Stomach smooth muscle (tissue), 2 donors: Measurements from ENCODE around the gene HMGB1.

Source experiments
- H3K27ac ChIP-seq: one replicate; pipeline ENCODE4 v1.7.0; 2013; ENCODE audit warnings: mild to moderate bottlenecking, low read length, inconsistent platforms
- H3K27me3 ChIP-seq, 2 donors: one replicate each; pipeline ENCODE4 v1.7.0; 2013; ENCODE audit warnings: low read length in 2 of 2; ENCODE audit not compliant: insufficient read depth in 2 of 2, control insufficient read depth in 1 of 2
- H3K36me3 ChIP-seq, 2 donors: one replicate each; pipeline ENCODE4 v1.7.0; 2013; ENCODE audit warnings: low read length in 2 of 2; ENCODE audit not compliant: control insufficient read depth in 2 of 2, insufficient read depth in 2 of 2
- H3K4me1 ChIP-seq: one replicate; pipeline ENCODE4 v1.7.0; 2013; ENCODE audit warnings: low read length; ENCODE audit not compliant: control insufficient read depth, insufficient read depth
- H3K4me3 ChIP-seq, 2 donors: one replicate each; pipeline ENCODE4 v1.7.0; 2013; ENCODE audit warnings: low read length in 2 of 2
- H3K9ac ChIP-seq, 2 donors: one replicate each; pipeline ENCODE4 v1.7.0; 2013; ENCODE audit warnings: low read length in 2 of 2, mild to moderate bottlenecking in 1 of 2
- H3K9me3 ChIP-seq, 2 donors: one replicate each; pipeline ENCODE4 v1.7.0; 2013; ENCODE audit warnings: low read length in 2 of 2; ENCODE audit not compliant: control insufficient read depth in 2 of 2
- donor health status: healthy.
- donor health status: Pancreatic carcinoma.

The HMGB1 gene

DNA sequence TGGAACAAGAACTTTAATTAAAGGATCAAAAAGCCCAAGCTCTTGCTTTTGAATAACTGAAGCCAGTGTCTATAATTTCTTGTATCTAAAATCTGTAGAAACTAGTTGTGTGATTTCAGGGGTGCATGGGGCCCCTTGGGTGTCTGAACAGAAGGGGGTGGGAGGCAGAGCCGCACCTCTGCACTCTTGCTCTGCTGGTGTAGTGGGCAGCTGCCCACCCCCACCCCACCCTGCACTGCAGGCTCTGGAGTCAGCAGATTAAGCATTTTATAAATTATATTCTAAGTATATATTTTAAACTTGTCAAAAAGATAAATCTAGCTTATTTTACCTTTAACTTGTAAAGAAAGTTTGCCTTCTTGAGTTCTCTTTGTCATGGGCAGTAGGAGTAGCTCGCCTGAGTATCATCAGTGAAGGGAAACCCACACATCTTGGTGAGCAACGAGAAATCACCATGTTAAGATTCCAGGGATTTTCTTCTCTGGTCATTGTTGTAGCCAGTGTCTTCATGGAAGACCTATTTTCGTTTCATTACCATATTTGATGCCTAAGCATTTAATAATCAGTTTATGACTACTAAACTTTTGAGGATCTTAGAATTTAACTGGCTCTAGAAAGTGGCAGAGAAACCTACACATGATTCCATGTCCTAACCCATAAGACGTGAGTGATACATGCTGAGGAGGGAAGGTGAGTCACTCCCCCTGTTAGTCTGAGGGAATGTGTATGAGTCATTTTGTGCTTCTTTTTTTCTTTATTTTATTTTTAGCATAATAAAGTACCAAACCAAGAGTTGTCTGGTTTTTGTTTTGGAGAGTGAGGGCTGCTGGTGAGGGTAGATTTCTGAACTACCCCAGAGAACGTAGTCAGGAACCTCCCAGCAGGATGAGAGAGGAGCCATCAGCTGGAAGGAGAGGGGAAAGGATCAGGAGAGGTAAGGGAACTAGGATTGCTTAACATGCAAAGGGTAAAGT lies 35.7 kb downstream of the HMGB1 start:
- no peaks in the 10 kb centered on the region for H3K36me3 ChIP-seq
- H3K9me3 ChIP-seq: no peaks in the 10 kb centered on the region
- peak overlapping the region; percentile 8 to 9 for H3K4me3 ChIP-seq
- H3K4me1 ChIP-seq: peaks cover 7% of the 10 kb centered on the region
- H3K9ac ChIP-seq: no peak overlapping the region
- peak overlapping the region; percentile 53 for H3K27ac ChIP-seq
- no peaks in the 10 kb centered on the region for H3K27me3 ChIP-seq

GRCh38 chr13:30429235-30429634 lies 36.5 kb downstream of the HMGB1 start:
- Histone ChIP-seq H3K9ac (no peak overlapping the region), H3K27ac (no peak overlapping the region), H3K4me3 (no peak overlapping the region)

DNA sequence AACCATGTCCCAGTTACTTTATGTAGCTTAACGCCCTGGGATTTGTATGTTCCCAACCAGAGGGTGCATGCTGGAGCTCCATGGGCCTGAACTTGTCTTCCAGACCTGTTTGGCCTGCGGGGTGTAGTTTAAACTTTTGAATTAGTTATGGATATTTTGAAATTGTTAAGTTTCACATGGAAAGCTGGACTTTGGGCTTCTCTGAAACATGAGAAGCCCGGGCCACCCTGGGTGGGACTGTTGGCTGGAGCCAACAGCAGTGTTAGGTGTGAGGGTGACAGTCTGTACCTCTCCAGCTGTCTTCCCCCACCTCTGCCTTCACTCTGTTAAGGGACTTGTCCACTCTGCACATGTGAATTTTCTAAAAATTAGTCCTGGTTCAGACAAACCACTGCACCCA lies 41.8 kb downstream of the HMGB1 start:
- H3K4me3 ChIP-seq: peak overlapping the region in 1 of 2 donors; percentile 92
- H3K9ac ChIP-seq: no peak overlapping the region
- H3K27ac ChIP-seq: no peak overlapping the region

More at GRCh38 chr13:30429235-30429634, 36.5 kb downstream of the HMGB1 start:
- Histone ChIP-seq H3K36me3 (no peaks in the 10 kb centered on the region), H3K4me1 (peaks cover 7% of the 10 kb centered on the region), H3K9me3 (no peaks in the 10 kb centered on the region), H3K27me3 (no peaks in the 10 kb centered on the region)

DNA sequence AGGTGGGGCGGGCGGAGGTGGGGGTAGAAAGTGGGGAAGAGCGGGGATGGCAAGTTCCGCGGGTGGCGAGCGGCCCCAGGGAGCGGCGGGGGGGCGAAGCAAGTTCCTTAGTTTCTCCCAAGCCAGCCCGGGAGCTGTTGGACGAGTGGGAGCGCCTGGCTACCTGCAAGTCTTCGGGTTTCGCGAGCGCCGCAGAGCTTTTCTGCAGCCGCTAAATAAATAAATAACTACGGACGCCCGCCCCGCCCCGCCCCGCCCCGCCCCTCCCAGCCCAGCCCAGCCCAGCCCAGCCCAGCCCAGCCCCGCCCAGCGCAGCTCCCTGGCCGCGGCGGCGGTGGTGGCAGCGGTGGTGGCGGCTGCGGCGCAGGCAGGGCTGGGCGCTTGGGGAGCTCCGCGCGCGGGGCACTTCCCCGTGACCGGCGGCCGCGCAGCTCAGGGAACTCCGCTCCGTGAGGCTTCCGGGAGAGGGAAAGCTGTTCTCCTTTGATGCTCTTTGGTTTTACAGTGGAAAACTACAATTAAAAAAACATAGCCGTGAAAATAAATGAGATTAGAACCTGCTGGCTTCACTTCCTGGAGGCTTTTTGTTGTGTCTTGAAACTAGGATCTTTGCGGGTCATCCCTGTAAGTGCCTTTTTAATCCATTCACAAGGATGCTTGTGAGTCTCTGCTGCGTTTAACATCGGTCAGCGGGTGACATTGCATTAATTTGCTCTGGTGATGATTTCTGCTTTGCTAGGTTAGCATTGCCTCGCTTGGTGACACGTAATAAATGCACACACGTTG lies 43.5 kb downstream of the HMGB1 start, which contains the start of gene UBE2L5:
Gene UBE2L5, plus strand, starts transcription at position 440 of the 786 bp plus-strand sequence. CDS start 5,498 bp downstream, outside the sequence.
- H3K9ac ChIP-seq: peak within 1 kb of the TSS; percentile 88 to 97
- no peaks in the 10 kb centered on the region for H3K27me3 ChIP-seq
- peak within 1 kb of the TSS; percentile 83 to 92 for H3K4me3 ChIP-seq
- H3K9me3 ChIP-seq: no peaks in the 10 kb centered on the region
- H3K36me3 ChIP-seq: no peaks in the 10 kb centered on the region
- H3K27ac ChIP-seq: peak within 1 kb of the TSS; percentile 98
- peaks cover 11% of the 10 kb centered on the region for H3K4me1 ChIP-seq

More for the DNA sequence above, 41.8 kb downstream of the HMGB1 start:
- no peaks in the 10 kb centered on the region for H3K27me3 ChIP-seq
- peaks cover 11% of the 10 kb centered on the region for H3K4me1 ChIP-seq
- no peaks in the 10 kb centered on the region for H3K9me3 ChIP-seq
- no peaks in the 10 kb centered on the region for H3K36me3 ChIP-seq

GRCh38 chr13:30421093-30422053 lies 44.4 kb downstream of the HMGB1 start:
- peaks cover 11% of the 10 kb centered on the region for H3K4me1 ChIP-seq
- no peaks in the 10 kb centered on the region for H3K36me3 ChIP-seq
- H3K27me3 ChIP-seq: no peaks in the 10 kb centered on the region
- no peaks in the 10 kb centered on the region for H3K9me3 ChIP-seq
- peak overlapping the region; percentile 98 for H3K27ac ChIP-seq
- peak overlapping the region; percentile 83 for H3K4me3 ChIP-seq
- H3K9ac ChIP-seq: peak overlapping the region; percentile 88 to 97

DNA sequence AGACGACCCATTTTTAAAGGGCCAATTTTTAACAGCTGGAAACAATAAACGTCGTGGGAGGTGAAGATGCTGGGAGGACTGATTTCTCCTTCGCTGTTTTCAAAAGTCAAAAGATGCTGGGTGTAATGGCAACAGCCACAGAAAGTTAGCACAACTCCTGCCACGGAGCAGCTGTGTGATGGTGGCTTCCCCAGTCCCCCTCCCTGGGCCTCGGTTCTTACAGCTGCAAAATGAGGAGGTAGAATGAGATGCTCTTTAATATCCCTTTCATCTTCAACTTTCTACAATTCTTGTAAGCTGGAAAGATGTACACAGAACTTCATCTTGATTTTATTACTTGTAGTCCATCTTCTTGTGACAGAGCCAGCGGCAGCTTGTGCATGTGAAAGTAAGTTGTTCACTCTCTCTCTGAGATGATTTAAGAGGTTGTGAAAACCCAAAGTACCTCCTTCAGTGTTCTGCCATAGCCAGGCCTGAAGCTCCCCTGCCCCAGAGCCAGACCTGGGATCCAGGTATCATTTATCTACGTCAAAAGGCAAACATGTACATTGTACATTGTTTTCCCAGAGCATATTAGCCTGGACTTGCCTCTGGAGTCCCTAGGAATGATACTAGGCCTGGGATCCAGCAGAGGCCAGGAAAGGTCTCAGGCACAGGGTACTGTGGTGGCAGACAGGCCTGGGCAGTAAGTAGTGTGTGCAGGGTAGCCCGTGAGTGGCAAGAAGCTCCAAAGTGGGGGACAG lies 46.8 kb downstream of the HMGB1 start:
- Histone ChIP-seq H3K36me3 (no peaks in the 10 kb centered on the region), H3K27me3 (no peaks in the 10 kb centered on the region), H3K27ac (no peak overlapping the region), H3K4me1 (peaks cover 11% of the 10 kb centered on the region), H3K9ac (no peak overlapping the region), H3K9me3 (no peaks in the 10 kb centered on the region), H3K4me3 (no peak overlapping the region)

DNA sequence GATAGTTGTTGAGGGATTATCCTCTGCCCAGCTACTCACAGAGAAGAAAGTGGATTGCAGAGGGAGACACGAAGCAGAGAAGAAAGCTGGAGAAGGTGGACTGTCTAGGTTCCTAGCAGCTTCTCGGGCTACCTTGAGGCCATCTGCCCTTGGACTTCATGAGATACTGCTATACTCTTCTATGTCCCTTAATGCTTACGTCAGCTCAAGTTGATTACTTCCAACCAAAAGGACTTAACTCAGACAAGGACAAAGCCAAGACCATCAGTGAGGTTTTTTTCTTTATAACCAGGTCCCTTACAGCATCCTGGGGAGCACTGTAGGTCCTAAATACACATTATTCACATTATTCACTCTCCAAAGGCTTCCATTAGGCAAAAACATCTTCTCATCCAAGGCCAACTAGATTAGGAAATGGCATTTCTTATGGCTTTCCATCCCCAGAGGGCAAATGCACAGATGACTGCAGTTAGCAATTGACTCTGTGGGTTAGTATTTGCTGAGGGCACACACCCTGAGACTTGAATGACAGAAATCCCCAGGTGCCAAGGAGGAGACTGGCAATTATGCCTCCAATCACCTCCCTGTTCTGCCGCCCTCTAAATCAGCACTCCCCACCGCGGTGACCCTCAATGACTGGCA lies 47.5 kb downstream of the HMGB1 start:
- no peak overlapping the region for H3K4me3 ChIP-seq
- peaks cover 11% of the 10 kb centered on the region for H3K4me1 ChIP-seq
- H3K9ac ChIP-seq: no peak overlapping the region
- H3K27ac ChIP-seq: no peak overlapping the region
- no peaks in the 10 kb centered on the region for H3K9me3 ChIP-seq
- no peaks in the 10 kb centered on the region for H3K27me3 ChIP-seq
- no peaks in the 10 kb centered on the region for H3K36me3 ChIP-seq

GRCh38 chr13:30416471-30416870 lies 49.3 kb downstream of the HMGB1 start:
- Histone ChIP-seq H3K9me3 (no peaks in the 10 kb centered on the region), H3K4me1 (peaks cover 9% of the 10 kb centered on the region)

DNA sequence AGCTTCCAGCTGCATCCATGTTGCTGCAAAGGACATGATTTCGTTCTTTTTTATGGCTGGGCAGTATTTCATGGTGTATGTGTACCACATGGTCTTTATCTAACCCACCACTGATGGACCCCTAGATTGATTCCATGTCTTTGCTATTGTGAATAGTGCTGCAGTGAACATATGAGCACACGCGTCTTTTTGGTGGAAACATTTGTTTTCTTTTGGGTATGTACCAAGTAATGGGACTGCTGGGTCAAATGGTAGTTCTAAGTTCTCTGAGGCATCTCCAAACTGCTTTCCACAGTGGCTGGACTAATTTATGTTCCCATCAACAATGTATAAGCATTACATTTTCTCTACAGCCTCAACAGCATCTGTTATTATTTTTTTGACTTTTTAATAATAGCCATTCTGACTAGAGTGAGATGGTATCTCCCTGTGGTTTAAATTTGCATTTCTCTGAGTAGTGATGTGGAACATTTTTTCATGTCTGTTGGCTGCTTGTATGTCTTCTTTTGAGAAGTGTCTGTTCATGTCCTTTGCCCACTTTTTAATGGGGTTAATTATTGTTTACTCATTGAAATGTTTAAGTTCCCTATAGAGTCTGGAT lies 50.2 kb downstream of the HMGB1 start:
- Histone ChIP-seq H3K27ac (no peak overlapping the region), H3K9me3 (no peaks in the 10 kb centered on the region), H3K27me3 (no peaks in the 10 kb centered on the region), H3K4me1 (peaks cover 2% of the 10 kb centered on the region), H3K9ac (no peak overlapping the region), H3K4me3 (no peak overlapping the region), H3K36me3 (no peaks in the 10 kb centered on the region)

More at GRCh38 chr13:30416471-30416870, 49.3 kb downstream of the HMGB1 start:
- H3K4me3 ChIP-seq: no peak overlapping the region
- H3K27ac ChIP-seq: no peak overlapping the region
- H3K27me3 ChIP-seq: no peaks in the 10 kb centered on the region
- H3K9ac ChIP-seq: no peak overlapping the region
- no peaks in the 10 kb centered on the region for H3K36me3 ChIP-seq
